ENCODE results near the gene OR51B4.
"Not testable (repeated sequence)": the region's sequence is repeated elsewhere in the genome, so short reads cannot be mapped to it uniquely, and the experiment has no call there.

Gene OR51B4

DNA sequence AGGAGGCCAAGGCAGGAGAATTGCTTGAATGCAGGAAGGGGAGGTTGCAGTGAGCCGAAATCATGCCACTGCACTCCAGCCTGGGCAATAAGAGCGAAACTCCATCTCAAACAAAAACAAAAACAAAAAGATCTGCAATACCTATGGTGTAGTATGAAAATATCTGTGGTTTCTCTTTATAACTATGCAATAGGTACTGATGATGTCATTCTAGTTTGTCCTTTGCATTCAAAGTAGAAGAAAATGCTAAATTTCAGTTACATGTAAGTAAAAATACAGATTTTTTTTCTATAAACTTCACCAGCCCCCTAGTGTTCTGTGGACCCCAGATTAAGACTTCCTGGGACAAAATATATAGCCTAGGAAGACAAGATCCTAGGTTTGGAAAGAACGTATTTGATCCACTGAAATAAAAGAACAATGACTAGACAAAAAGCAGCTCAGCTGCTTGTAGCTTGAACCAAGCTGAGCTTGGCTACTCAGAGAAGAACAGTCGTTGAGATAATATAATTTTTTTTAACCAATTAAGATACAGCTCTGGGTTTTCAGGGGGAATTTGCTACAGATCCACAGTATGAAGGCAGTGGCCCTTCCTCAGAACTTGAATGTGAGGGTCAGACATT lies 29.2 kb downstream of the OR51B4 start:
- H3K4me3 ChIP-seq (ENCODE audit: low read length), result no peak overlapping the region
- TF ChIP-seq ZNF274 (IDR thresholded peaks at IDR 0.05; ENCODE audit: low read depth, low read length), result no peak

DNA sequence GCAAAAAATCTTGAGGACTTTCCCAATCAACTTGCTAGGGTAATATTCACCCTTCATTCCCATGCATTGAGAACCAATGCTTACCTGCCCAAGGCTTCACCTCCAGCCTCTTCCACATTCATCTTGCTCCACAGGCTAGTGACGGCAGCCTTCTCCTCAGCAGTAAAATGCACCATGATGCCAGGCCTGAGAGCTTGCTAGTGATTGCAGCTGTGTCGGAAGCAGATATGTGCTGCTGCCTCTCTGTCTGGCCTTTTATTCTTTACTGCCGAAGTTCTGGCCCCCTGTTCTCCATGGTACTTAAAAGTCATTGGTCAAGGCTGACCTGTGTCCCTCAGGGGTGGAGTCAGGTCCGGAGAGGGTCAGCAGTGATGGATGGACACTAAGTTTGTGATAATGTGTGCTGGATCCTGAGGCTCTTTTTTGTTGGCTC lies 32.0 kb downstream of the OR51B4 start, which contains the start of gene HBE1:
Gene HBE1, minus strand, starts transcription at position 231 of the 433 bp plus-strand sequence. Its CDS starts 55 bp downstream, at position 176.
- H3K4me3 ChIP-seq (ENCODE audit: low read length), result no peak within 1 kb of the TSS
- TF ChIP-seq ZNF274 (IDR thresholded peaks at IDR 0.05; ENCODE audit: low read depth, low read length), result no peak

DNA sequence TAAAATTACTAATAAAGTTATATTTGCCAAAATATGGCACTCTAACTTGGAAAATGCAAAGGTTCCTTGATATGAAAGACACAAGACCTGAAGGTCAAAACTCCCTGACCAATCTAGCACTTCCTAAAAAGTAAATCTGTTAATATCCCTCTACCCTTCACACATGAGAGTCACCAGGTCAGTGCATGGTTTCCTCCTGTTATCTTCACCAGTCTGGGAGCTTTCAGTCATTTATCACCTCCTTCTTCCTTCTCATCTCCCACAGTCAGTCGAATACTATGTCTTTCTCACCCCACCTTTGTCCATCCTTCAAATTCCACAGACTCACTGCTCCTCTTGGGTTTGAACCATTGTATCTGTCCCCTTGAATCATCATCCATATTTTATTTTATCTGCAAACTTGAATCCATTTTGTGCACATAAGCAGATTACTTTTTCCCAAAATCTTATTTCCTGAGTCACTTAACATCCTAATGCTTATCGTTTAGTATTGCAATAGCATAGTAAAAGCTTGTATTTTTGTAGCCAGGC lies 34.6 kb downstream of the OR51B4 start:
- H3K4me3 ChIP-seq (ENCODE audit: low read length), result no peak overlapping the region
- no peak for TF ChIP-seq ZNF274 (IDR thresholded peaks at IDR 0.05; ENCODE audit: low read depth, low read length)

DNA sequence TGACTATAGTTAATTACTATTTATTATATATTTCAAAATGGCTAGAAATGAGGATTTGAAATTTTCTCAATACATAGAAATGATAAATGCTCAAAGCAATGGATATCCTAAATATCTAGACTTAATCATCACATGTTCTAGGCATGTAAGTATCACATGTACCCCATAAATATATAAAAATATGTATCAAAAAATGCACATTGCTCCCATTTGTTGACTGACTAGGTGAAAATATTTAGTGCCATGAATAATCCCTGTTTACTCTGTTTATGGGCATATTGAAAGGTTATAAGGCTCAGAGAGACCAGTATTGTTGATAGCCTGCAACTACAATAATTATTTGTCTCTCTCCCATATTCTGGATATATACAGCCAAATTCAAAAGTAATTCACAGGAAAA lies 35.1 kb downstream of the OR51B4 start:
- no peak overlapping the region for H3K4me3 ChIP-seq (ENCODE audit: low read length)
- TF ChIP-seq ZNF274 (IDR thresholded peaks at IDR 0.05; ENCODE audit: low read depth, low read length), result no peak

DNA sequence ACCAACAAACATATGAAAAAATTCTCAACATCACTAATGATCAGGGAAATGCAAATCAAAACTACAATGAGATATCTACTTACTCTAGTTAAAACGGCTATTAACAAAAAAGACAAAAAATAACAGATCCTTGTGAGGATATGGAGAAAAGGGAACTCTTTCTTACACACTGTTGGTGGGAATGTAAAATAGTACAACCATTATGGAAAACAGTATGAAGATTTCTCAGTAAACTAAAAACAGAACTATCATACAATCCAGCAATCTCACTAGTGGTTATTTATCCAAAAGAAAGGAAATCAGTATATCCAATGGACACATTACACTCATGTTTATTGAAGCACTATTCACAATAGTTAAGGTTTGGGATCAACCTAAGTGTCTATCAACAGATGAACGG lies 35.9 kb downstream of the OR51B4 start:
- no peak for TF ChIP-seq ZNF274 (IDR thresholded peaks at IDR 0.05; ENCODE audit: low read depth, low read length)

DNA sequence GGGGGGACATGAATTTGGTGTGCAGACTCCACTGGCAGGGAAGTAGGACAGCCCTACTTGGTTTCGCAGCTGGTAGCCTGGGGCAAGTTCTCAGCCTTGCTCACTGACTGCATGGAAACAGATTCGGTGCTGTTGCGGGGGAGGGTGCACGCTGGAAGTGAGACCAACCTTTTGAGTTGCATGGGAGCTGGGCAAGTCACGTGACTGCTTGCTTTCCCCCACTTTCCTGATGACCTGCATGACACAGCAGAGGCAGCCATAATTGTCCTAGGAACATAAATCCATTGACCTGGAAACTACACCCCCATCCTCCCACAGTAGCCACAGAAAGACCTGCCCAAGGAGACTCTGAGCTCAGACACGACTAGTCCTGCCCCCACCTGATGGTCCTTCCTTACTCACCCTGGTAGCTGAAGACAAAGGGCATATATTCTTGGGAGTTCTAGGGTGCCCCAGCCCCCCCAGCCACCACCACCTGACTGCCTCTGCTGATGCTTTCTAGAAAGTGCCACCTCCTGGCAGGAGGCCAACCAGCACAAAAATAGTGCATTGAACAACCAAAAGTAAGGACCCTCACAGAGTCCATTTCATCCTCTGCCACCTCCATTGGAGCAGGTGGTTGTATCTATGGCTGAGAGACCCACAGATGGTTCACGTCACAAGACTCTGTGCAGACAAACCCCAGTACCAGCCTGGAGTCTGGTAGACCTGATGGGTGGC lies 43.0 kb downstream of the OR51B4 start:
- H3K4me3 ChIP-seq (ENCODE audit: low read length), result no peak overlapping the region
- TF ChIP-seq ZNF274 (IDR thresholded peaks at IDR 0.05; ENCODE audit: low read depth, low read length), result no peak

More for the DNA sequence above, 35.9 kb downstream of the OR51B4 start:
- H3K4me3 ChIP-seq (ENCODE audit: low read length), result no peak overlapping the region

DNA sequence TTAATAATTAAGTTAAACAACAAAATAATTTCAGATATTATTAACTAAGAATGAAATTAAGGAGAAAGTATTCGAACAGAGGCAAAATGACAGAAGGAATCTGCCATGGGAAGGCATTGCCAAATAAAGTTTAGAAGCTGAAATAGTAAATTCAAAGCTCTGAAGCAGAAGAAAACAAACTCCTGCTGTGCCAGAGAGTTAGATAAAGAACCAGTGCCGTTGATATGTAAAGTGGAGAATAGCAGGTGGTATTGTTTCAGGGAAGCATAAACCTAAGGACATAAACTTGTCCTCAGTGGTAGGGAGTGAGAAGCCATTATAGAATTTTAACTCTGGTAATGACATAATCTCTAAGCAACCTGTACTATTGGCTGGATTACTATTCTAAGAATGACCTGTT lies 44.5 kb downstream of the OR51B4 start:
- no peak for TF ChIP-seq ZNF274 (IDR thresholded peaks at IDR 0.05; ENCODE audit: low read depth, low read length)
- H3K4me3 ChIP-seq (ENCODE audit: low read length), result no peak overlapping the region

DNA sequence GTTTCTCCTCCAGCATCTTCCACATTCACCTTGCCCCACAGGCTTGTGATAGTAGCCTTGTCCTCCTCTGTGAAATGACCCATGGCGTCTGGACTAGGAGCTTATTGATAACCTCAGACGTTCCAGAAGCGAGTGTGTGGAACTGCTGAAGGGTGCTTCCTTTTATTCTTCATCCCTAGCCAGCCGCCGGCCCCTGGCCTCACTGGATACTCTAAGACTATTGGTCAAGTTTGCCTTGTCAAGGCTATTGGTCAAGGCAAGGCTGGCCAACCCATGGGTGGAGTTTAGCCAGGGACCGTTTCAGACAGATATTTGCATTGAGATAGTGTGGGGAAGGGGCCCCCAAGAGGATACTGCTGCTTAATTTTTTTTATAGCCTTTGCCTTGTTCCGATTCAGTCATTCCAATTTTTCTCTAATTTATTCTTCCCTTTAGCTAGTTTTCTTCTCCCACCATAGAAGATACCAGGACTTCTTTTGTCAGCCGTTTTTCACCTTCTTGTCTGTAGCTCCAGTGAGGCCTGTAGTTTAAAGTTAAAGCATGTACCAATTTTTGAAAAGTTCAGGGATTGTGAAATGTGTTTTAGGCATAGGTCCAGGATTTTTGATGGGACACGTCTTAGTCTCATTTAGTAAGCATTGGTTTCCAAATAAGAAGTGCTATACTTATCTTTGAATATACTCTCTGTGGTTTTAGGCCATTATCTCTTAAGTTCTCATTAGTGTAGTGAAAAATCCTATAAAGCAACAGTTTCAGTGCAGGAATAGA lies 46.9 kb downstream of the OR51B4 start, which contains the start of gene HBG2:
Gene HBG2, minus strand, starts transcription at position 136 of the 768 bp plus-strand sequence. Its CDS starts 53 bp downstream, at position 83.
- not testable (repeated sequence) for H3K4me3 ChIP-seq (ENCODE audit: low read length)

DNA sequence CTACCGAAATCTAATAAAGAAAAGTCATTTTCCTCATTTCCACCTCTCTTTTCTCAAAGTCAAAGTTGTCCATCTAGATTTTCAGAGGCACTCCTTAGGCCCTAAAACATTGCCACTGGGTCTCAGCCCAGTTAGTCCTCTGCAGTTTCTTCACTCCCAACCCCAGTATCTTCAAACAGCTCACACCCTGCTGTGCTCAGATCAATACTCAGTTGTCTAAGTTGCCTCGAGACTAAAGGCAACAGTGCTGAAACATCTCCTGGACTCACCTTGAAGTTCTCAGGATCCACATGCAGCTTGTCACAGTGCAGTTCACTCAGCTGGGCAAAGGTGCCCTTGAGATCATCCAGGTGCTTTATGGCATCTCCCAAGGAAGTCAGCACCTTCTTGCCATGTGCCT lies 47.7 kb downstream of the OR51B4 start:
- H3K4me3 ChIP-seq (ENCODE audit: low read length), result not testable (repeated sequence)

DNA sequence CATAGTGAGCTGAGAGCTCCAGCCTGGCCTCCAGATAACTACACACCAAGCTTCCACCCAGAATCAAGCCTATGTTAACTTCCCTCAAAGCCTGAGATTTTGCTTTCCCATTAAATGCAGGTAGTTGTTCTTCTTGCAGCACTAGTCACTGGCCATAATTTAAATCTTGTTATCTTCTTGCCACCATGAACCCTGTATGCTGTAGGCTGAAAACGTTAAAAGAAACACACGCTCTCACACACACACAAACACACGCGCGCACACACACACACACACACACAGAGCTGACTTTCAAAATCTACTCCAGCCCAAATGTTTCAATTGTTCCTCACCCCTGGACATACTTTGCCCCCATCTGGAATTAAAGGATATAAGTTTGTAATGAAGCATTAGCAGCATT lies 48.3 kb downstream of the OR51B4 start:
- not testable (repeated sequence) for H3K4me3 ChIP-seq (ENCODE audit: low read length)

DNA sequence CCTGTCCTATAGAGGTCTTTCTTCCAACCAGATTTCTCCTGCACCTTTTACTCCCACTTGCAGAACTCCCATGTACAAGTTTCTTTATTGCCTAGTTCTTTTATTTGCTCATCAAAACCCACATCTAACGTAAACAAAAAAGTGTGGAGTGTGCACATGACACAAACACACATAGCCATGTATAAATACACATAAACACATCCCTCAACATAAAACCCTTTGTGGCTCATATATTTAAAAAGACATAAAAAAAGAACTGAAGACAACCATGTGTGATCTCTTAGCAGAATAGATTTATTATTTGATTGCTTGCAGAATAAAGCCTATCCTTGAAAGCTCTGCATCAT lies 48.9 kb downstream of the OR51B4 start:
- TF ChIP-seq ZNF274 (IDR thresholded peaks at IDR 0.05; ENCODE audit: low read depth, low read length), result no peak

DNA sequence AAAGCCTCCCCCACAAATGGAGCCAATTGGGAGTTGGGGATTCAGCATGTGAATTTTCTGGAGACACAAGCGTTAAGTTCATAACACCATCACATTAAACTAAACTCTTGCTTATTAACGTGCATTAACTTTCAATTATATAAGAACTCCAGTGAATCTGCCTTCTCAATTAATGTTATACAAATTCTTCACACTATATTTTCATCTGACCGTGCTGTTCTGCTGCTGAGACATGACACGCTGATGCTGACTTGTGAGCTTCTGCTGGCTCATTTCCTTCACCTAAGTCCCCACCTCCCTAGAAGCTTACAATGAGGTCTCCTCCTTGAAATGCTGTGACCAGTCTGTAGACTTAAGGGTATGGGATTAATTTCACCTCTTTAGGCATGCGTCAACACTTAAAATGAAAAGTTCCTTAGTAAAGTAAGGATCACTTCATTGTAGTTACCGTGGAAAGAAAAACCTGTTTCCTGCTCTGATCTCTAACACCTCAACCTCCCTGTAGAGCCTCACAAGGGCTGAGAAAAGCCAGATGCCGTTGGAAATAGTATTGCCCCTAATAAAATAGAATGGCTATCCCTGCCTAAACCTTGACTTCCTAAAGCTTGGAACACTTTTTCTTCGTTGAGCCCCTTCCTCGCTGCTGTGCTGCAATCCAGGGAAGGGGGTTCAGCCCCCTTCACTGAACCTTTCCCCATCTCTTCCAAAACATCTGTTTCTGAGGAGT lies 49.4 kb downstream of the OR51B4 start:
- no peak for TF ChIP-seq ZNF274 (IDR thresholded peaks at IDR 0.05; ENCODE audit: low read depth, low read length)
- H3K4me3 ChIP-seq (ENCODE audit: low read length), result no peak overlapping the region

More for the DNA sequence above, 48.9 kb downstream of the OR51B4 start:
- no peak overlapping the region for H3K4me3 ChIP-seq (ENCODE audit: low read length)

DNA sequence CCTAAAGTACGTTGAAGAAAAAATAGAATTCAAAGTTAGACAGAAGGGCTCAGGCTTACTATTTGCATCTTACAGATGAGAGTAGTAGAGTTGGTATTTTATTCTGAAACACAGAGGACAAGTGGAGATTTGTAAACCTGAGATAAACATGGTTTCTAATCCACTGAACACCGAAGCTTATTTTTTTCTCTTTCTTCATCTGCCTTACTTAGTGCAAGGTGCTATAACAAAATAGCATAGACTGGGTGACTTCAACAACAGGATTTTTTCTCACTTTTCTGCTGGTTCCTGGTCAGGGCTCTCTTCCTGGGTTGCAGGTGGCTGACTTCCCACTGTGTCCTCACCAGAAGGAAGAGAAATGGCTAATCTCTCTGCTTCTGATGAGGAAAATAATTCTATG lies 50.0 kb downstream of the OR51B4 start:
- H3K4me3 ChIP-seq (ENCODE audit: low read length), result no peak overlapping the region
- TF ChIP-seq ZNF274 (IDR thresholded peaks at IDR 0.05; ENCODE audit: low read depth, low read length), result no peak
